ENCODE data around the gene SEZ6L2. TPM values are rescaled to one million over a fixed set of nuclear protein-coding genes. Genes with fewer than 3 reads are reported as not detected.

SEZ6L2 gene
- total RNA-seq, 1 donor from 2014 or later: 34.2 TPM

DNA sequence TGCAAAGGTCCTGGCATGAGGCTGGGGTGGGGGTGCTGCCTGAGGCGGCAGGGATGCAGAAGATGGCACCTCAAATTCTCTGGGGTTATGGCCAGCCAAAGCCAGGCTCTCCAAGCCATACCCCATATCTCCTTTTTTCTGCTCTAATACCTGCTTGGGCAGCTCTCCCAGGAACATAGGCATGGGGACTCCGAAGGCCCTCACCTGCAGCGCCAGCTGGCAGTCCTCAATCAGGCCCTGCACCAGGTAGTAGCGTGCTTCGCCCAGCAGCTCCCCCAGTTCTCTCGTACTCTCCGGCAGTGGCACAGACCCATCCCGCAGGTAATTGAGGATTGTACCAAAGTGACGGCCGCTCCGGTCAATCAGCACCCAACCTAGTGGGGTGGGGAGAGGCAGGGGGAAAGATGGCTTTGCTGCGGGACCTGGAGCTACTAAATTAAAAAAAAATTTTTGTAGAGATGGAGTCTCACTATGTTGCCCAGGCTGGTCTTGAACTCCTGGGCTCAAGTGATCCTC lies 23.7 kb upstream of the SEZ6L2 start:
- DNase-seq (ENCODE audit: low spot score): no peak
- Mint-ChIP-seq H3K36me3 (ENCODE audit: low read depth, unreplicated experiment) (peaks cover 12% of the 10 kb centered on the region), H3K27ac (ENCODE audit: unreplicated experiment) (no peak overlapping the region), H3K4me1 (ENCODE audit: unreplicated experiment) (peaks cover 22% of the 10 kb centered on the region), H3K27me3 (ENCODE audit: unreplicated experiment) (peaks cover 5% of the 10 kb centered on the region), H3K9me3 (ENCODE audit: unreplicated experiment) (no peaks in the 10 kb centered on the region), H3K4me3 (ENCODE audit: unreplicated experiment) (no peak overlapping the region)
- TF ChIP-seq, protein P1, sequence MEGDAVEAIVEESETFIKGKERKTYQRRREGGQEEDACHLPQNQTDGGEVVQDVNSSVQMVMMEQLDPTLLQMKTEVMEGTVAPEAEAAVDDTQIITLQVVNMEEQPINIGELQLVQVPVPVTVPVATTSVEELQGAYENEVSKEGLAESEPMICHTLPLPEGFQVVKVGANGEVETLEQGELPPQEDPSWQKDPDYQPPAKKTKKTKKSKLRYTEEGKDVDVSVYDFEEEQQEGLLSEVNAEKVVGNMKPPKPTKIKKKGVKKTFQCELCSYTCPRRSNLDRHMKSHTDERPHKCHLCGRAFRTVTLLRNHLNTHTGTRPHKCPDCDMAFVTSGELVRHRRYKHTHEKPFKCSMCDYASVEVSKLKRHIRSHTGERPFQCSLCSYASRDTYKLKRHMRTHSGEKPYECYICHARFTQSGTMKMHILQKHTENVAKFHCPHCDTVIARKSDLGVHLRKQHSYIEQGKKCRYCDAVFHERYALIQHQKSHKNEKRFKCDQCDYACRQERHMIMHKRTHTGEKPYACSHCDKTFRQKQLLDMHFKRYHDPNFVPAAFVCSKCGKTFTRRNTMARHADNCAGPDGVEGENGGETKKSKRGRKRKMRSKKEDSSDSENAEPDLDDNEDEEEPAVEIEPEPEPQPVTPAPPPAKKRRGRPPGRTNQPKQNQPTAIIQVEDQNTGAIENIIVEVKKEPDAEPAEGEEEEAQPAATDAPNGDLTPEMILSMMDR (IDR thresholded peaks at IDR 0.05; ENCODE audit: unreplicated experiment): no peak

DNA sequence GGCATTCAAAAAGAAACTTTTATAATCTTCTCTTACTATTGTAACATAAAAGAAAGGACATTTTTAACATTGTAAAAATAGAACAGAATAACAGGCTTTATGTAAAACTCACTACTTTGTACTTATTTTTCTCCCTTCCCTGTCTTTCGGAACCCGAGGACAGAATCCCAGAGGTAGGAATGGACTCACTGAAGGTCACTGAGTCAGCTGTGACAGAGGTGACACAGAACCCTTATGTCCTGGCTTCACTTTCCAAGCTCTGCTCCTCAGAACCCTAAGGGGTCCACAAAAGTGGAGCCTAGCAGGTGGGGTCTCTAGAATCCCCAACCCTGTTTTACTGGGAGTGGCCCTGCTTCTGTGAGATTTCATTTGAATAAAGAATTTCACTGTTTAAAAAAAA lies 23.0 kb upstream of the SEZ6L2 start:
- peaks cover 12% of the 10 kb centered on the region for H3K36me3 Mint-ChIP-seq (ENCODE audit: low read depth, unreplicated experiment)
- peaks cover 2% of the 10 kb centered on the region for H3K27me3 Mint-ChIP-seq (ENCODE audit: unreplicated experiment)
- no peak for DNase-seq (ENCODE audit: low spot score)
- no peak overlapping the region for H3K27ac Mint-ChIP-seq (ENCODE audit: unreplicated experiment)
- TF ChIP-seq, protein P1 (IDR thresholded peaks at IDR 0.05; ENCODE audit: unreplicated experiment): no peak
- H3K4me3 Mint-ChIP-seq (ENCODE audit: unreplicated experiment): no peak overlapping the region
- H3K4me1 Mint-ChIP-seq (ENCODE audit: unreplicated experiment): peaks cover 19% of the 10 kb centered on the region
- H3K9me3 Mint-ChIP-seq (ENCODE audit: unreplicated experiment): no peaks in the 10 kb centered on the region

DNA sequence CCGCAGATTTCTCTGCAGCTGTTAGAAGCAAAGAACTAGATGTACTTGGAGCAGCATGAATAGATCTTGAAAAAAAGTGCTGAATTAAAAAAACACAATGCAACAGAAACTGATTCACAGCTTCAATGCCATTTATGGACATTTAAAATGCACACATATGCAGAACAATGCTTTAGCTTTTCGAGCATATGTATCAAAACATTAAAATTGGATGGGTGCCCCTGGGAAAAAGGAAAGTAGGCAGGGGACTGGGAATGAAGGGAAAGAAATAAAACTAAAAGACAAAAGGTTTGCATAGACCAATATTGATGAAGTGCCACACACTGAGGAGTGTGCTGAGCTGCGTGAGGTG lies 21.7 kb upstream of the SEZ6L2 start:
- no peak for DNase-seq (ENCODE audit: low spot score)
- Mint-ChIP-seq H3K36me3 (ENCODE audit: low read depth, unreplicated experiment) (peaks cover 15% of the 10 kb centered on the region), H3K27ac (ENCODE audit: unreplicated experiment) (no peak overlapping the region)

DNA sequence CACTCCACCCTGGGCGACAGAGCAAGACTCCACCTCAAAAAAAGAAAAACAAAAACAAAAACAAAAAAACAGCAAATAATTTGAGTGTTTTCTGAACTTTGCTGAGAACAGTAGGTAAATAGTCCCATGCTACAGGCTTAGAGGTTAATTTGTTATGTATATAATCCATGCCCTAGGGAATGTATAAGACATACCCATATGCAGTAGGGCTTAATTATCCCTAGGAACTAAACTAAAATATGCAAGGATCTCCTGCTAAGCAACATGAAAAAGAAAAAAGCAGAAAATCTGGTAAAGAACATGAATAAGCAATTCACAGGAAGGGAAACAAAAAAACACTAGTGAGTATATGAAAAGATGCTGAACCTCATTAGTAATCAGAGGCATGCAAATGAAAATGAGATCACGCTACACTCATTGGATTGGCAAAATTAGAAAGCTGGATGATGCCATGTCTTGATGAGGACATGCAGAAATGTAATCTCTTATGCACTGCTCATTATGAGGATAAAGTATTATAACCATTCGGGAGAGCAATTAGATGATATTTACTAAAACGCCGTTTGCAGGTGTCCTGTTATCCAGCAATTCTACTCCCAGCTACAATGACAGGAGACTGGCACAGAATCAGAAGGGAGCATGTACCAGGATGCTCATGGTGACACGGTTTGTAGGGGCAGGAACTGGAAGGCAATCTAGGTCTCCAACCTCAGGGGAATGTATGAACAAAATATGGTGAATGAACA lies 21.1 kb upstream of the SEZ6L2 start:
- no peaks in the 10 kb centered on the region for H3K9me3 Mint-ChIP-seq (ENCODE audit: unreplicated experiment)
- H3K27ac Mint-ChIP-seq (ENCODE audit: unreplicated experiment): no peak overlapping the region
- peaks cover 21% of the 10 kb centered on the region for H3K36me3 Mint-ChIP-seq (ENCODE audit: low read depth, unreplicated experiment)
- H3K27me3 Mint-ChIP-seq (ENCODE audit: unreplicated experiment): peaks cover 2% of the 10 kb centered on the region
- TF ChIP-seq, protein P1 (IDR thresholded peaks at IDR 0.05; ENCODE audit: unreplicated experiment): no peak
- H3K4me3 Mint-ChIP-seq (ENCODE audit: unreplicated experiment): no peak overlapping the region
- DNase-seq (ENCODE audit: low spot score): no peak
- H3K4me1 Mint-ChIP-seq (ENCODE audit: unreplicated experiment): peaks cover 6% of the 10 kb centered on the region

More for the DNA sequence above, 21.7 kb upstream of the SEZ6L2 start:
- peaks cover 7% of the 10 kb centered on the region for H3K4me1 Mint-ChIP-seq (ENCODE audit: unreplicated experiment)
- no peak overlapping the region for H3K4me3 Mint-ChIP-seq (ENCODE audit: unreplicated experiment)
- TF ChIP-seq, protein P1 (IDR thresholded peaks at IDR 0.05; ENCODE audit: unreplicated experiment): no peak
- H3K9me3 Mint-ChIP-seq (ENCODE audit: unreplicated experiment): no peaks in the 10 kb centered on the region
- peaks cover 2% of the 10 kb centered on the region for H3K27me3 Mint-ChIP-seq (ENCODE audit: unreplicated experiment)

DNA sequence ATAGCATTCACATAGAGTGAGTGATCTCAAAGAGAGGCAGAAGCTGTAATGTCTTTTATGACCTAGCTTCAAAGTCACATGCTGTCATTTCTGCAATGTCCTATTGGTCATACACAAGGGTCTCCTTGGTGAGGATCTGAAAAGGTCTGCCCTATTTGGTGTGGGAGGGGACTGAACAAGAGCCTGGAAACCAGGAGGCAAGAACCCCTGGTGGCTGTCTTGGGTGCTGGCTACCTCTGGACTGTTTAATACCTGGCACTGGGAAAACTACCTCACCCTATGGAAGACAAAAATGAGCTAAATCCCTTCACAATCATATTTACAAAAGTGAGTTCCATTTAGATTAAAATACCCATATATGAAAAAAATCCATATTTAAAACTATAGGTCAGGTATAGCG lies 17.6 kb upstream of the SEZ6L2 start:
- H3K27me3 Mint-ChIP-seq (ENCODE audit: unreplicated experiment): peaks cover 2% of the 10 kb centered on the region
- no peak for DNase-seq (ENCODE audit: low spot score)
- H3K4me1 Mint-ChIP-seq (ENCODE audit: unreplicated experiment): no peaks in the 10 kb centered on the region
- H3K36me3 Mint-ChIP-seq (ENCODE audit: low read depth, unreplicated experiment): peaks cover 36% of the 10 kb centered on the region
- H3K4me3 Mint-ChIP-seq (ENCODE audit: unreplicated experiment): no peak overlapping the region
- no peak overlapping the region for H3K27ac Mint-ChIP-seq (ENCODE audit: unreplicated experiment)
- no peaks in the 10 kb centered on the region for H3K9me3 Mint-ChIP-seq (ENCODE audit: unreplicated experiment)
- TF ChIP-seq, protein P1 (IDR thresholded peaks at IDR 0.05; ENCODE audit: unreplicated experiment): no peak

Data from endothelial cell (in vitro differentiated cells).